ENCODE results near the gene ANKRD30A.
"Not testable (repeated sequence)": the region's sequence is repeated elsewhere in the genome, so short reads cannot be mapped to it uniquely, and the experiment has no call there.

ANKRD30A gene

GRCh38 chr10:37125191-37125732 is at the start of gene ANKRD30A:
Gene ANKRD30A (plus strand): TSS chr10:37125598. CDS start chr10:37125788, 190 bp downstream.
- DNase-seq (ENCODE audit: low read depth), result no peak

DNA sequence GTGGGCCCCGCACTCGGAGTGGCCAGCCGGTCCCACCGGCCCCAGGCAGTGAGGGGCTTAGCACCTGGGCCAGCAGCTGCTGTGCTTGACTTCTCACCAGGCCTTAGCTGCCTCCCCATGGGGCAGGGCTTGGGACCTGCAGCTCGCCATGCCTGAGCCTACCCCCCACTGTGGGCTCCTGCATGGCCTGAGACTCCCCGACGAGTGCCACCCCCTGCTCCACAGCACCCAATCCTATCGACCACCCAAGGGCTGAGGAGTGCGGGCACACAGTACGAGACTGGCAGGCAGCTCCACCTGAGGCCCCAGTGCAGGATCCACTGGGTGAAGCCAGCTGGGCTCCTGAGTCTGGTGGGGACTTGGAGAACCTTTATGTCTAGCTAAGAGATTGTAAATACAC is 49.3 kb upstream of the ANKRD30A start:
- DNase-seq (ENCODE audit: low read depth), result not testable (repeated sequence)

DNA sequence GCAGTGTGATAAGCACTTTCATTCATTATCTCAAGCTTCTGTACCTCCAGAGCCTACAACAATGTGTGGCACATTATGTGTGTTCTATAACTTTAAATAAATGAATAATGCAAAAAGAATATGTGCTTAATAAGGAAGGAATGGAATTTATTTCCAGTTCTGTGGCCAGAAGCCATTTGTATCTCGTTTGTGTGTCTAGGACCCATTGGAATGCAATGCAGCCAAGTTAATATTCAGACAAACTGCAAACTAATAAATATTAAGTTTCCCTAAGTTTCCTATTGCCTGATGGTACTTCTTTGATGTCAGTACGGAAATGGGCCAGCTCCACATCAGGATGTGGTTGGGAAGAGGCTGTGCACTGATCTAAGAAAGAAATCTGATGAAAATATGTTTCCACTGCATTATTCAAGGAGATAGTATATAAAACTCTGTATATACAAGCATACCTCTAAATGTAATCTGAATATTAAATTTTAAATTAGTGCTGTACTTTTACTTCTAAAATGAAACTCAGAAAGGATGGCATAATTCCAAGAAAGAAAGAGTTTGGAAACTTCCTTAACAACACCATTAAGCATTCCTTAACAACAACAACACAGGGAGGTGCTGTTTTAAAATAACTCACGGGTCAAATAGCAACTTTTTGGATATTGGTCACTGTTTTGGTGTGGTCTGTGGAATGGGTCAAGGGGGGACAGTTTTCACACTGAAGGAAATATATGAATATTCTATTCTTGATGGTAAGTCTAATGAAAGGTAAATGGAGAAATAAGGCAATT is 29.4 kb upstream of the ANKRD30A start:
- no peak for DNase-seq (ENCODE audit: low read depth)

GRCh38 chr10:37101261-37101660 is 24.1 kb upstream of the ANKRD30A start:
- DNase-seq (ENCODE audit: low read depth), result no peak

DNA sequence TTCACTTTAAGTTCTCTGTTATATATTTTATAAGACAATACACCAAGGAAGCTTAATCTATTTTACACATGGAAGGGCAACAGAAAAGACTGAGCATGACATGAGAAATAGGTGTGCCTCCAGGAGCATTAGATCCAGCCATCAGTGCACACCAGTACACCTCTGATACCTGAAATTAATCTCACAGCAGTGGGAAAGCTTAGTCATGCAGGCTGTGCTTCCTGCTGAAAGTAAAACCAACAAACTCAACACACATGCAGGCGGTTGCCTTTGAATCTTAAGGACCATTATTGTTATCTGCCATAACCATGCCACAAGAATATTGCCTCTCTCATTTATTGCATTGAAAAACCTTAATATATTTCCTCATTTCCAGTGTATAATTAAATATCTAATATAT is 16.4 kb upstream of the ANKRD30A start:
- no peak for DNase-seq (ENCODE audit: low read depth)

DNA sequence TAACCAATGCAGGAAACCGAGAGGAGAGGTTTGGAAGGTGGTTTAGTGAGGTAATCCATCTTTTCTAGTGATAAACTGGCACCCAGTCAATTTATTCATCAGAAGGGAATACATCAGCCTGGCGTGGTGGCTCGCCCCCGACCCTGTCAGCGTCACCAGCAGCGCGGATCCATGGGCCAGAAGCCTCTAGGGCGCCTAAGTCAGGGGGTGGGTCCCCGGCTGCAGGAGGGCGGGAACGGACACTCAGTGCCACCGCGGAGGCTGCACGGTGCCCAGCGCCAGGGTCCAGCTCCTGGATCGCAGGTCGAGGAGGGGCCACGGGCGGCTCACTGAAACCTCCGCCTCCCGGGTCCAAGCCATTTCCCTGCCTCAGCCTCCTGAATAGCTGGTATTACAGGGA is 866 bp upstream of the ANKRD30A start:
- DNase-seq (ENCODE audit: low read depth), result no peak

DNA sequence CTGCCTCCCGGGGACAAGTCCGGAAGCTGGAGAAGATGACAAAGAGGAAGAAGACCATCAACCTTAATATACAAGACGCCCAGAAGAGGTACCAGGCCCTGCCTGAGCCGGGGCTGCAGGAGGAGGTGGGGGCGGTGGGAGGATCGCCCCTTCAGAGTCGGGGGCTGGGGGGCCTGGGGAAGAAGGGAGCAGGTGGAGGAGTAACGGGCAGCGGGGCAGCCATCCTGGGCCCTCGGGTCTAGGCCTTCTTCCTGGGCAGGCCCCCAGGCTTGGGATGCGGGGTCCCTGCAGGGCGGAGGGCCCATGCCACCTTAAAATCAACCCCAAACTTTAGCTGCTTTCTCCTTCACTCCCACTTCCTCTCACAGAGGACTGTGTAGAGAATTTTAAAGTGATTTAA is 523 bp downstream of the ANKRD30A start:
- DNase-seq (ENCODE audit: low read depth), result no peak

DNA sequence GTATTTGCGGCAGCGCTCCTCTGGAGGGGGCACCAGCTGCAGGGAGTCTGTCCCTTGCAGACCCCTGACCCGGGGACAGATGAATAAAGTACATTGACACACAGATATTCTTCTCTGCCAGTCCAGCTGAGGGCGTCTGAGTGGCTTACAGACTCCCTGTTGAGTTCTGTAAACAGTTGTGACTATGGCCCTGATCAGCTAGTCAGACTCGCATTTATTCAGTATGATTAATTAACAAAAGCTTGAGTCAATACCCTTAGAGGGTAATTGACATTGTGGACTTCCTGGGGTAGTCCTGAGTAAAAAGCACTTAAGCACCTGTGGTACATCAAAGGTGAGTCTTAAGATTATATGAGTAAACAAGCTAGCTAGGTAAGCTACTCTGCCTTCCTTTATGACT is 21.0 kb downstream of the ANKRD30A start:
- DNase-seq (ENCODE audit: low read depth), result no peak

DNA sequence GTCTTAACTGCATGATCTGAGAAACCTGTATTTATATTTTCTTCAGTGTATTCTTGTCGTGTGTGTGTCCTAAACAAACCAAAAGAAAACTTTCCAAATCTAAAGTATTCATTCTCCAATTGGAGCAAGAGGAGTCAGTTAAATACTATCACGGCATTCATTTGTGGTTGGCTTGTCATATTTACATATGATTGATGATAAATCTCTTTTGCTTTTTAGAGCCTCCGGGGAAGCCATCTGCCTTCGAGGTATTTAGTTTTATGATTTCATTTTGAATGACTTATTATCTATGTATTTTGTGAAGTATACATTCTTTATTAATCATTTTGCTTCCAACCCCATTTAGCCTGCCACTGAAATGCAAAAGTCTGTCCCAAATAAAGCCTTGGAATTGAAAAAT is 37.0 kb downstream of the ANKRD30A start:
- not testable (repeated sequence) for DNase-seq (ENCODE audit: low read depth)

DNA sequence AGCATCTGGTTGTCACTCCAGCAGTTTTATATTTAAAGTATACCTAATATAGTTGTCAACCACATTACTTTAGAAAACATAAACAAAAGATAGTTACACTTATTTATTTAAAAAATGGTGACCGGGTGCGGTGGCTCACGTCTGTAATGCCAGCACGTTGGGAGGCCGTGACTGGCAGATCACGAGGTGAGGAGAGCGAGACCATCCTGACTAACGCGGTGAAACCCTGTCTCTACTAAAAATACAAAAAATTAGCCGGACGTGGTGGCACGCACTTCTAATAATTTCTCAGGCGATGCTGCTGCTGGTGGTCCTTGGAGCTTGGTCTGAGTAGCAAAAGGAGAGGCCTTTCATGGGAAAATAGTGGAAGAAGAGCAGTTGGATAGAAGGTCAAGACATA is 46.5 kb downstream of the ANKRD30A start:
- DNase-seq (ENCODE audit: low read depth), result not testable (repeated sequence)

- DNase-seq (ENCODE audit: low read depth), result not testable (repeated sequence)
These were observed 52.9 kb downstream of the ANKRD30A start for GRCh38 chr10:37178296-37178695.

DNA sequence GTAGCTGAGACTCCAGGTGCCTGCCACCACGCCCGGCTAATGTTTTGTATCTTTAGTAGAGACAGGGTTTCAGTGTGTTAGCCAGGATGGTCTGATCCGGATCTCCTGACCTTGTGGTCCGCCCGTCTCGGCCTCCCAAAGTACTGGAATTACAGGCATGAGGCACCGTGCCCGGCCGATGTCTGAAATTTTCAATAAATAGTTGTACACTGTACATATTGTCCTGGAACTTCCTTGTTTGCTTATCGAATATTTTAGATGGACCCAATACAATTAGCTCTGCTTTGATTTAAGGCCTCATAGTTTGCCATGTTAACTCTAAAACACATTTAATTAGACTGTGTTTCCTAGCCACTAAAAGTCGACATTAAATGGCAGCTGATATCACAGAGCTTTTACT is 57.3 kb downstream of the ANKRD30A start:
- not testable (repeated sequence) for DNase-seq (ENCODE audit: low read depth)

DNA sequence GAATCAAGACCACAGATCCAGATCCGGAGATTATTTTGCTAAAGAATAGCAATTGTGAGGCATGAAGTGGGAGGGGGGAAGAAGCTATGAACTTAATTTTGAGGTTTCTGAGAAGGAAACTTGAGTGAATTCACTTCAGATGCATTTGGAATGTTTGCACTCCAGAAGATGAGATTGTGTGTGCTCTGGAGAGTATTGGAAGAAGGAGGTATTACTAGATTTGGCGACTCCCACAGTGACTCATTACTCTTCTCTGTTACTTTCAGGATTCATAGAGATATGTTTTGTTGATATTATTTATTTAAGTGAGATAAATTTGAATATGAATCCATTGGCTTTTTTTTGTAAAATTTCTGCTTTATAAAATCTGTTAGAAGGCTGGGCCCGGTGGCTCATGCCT is 80.7 kb downstream of the ANKRD30A start:
- no peak for DNase-seq (ENCODE audit: low read depth)

DNA sequence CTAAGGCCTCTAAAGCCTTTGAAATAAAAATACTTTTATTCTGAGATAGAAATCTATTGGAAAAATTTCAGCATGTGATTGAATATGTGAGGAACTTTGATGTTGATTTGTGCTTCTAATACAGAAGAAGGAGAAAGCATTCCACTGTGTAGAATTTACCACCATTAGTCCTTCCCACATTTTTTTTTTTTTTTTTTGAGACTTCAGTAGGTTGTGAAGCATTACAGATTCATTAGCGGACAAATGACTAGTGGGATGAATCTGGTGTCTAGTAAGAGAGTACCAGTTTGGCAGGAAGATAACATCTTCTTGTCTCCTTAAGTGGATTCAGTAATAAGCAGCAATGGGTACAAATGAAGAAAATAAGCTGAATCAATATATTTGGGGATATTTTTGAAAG is 95.5 kb downstream of the ANKRD30A start:
- DNase-seq (ENCODE audit: low read depth), result no peak

DNA sequence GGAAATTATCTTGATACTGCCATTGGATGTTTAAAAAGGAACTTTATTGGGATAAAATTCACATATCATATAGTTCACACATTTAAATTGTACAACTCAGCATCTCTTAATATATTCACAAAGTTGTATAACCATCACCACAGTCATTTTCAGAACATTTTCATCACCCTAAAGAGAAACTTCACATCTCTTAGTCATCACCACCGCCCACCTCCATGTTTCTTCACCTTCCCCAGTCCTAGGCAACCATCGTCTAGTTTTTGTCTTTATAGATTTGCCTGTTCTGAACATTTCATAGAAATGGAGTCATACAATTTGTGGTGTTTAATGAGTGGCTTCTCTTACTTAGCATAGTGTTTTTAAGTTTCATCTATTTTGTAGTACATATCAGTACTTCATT is 96.6 kb downstream of the ANKRD30A start:
- no peak for DNase-seq (ENCODE audit: low read depth)

DNA sequence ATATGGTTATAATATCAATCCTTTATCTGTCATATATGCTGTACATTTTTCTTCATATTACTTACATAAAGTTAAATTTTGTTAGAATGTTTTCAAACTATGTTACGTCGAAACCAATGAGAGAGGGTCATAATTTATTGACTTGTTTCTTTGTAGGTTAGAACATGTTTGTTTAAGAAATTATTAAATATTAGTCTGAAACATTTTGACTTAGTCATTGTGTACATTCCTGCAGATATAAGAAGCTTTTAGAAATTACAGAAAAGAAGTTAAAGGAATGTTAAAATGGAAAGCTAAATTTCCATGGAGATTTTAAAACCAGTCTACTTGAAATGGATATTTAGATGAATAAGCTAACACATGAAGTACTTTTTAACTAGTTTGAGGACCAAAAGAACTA is 99.8 kb downstream of the ANKRD30A start:
- no peak for DNase-seq (ENCODE audit: low read depth)

DNA sequence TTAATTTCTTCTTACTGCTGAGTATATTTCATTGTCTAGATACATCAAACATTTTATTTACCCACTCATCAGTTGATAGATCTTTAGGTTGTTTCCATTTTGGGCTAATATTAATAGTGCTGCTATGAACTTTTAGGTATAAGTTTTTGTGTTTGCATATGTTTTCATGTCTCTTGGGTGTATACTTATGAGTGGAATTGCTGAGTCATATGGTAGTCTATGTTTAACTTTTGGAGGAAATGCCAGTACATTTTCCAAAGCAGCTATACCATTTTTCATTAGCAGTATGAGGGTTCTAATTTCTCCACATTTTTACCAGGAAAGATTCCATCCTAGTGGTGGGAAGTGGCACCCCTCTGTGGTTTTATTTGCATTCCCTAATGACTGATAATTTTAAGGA is 101.1 kb downstream of the ANKRD30A start:
- DNase-seq (ENCODE audit: low read depth), result no peak

DNA sequence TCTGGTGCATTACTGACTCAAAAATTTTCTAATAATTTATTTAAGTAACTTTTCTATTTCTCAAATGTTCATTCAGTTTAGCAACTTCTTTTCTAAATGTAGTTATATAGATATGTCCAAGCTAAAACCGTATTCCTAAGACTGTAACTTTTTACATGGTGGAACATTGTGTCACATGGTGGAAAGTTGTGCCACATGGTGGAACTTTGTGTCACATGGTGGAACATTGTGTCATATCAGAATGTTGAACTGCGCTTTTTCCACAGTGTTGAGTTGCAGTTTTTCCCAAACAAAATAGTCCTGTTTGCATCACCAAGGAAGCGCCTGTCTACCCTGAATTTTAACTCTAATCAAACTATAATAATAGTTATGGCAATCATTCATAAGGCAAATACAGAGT is 109.3 kb downstream of the ANKRD30A start:
- no peak for DNase-seq (ENCODE audit: low read depth)

DNA sequence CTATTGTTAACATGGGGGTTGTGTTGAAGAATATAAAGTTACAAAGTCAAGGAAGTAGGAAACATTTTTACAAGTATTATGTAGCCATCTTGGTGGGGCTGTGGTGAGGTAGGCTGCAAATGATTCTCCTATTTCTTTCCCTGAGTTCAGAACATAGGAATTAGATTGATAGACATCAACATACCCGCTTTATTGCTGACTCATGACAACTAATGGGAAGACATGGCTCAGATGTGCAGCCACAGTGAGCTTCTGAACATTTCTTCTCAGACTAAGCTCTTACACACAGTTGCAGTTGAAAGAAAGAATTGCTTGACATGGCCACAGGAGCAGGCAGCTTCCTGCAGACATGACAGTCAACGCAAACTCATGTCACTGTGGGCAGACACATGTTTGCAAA is 110.7 kb downstream of the ANKRD30A start:
- DNase-seq (ENCODE audit: low read depth), result no peak

GRCh38 chr10:37240223-37240622 is 114.8 kb downstream of the ANKRD30A start:
- no peak for DNase-seq (ENCODE audit: low read depth)

- DNase-seq (ENCODE audit: low read depth), result no peak
These were observed 121.2 kb downstream of the ANKRD30A start for GRCh38 chr10:37246637-37247036.

DNA sequence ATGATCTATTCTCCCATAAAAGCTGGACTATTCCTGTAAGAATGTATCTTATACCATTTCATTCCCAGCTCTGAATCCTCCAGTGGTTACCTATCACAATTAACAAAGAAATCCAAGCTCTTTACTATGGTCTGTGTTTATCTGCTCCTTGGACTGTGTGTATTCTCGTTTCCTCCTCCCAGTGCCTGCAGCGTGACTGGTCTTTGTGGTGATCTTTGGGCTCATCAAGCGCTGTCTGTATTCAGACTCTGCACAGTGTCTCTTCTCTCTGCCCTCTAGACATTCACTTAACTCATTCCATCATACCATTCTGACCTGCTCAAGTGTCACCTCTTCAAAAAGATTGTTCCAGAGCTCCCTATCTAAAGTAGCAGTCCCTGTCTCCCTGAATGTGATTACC is 130.4 kb downstream of the ANKRD30A start:
- DNase-seq (ENCODE audit: low read depth), result not testable (repeated sequence)

DNA sequence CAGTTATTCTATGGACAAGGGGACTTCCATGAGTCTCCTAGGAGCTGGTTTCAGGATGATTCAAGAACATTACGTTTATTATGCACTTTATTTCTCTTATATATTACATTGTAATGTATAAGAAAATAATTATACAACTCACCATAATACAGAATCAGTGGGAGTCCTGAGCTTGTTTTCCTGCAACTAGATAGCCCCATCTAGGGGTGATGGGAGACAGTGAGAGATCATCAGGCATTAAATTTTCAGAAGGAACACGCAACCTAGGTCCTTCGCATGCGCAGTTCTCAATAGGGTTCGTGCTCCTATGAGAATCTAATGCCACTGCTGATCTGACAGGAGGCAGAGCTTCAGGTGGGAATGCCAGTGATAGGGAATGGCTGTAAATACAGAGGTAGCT is 137.9 kb downstream of the ANKRD30A start:
- DNase-seq (ENCODE audit: low read depth), result no peak

GRCh38 chr10:37268266-37268665 is 142.9 kb downstream of the ANKRD30A start:
- DNase-seq (ENCODE audit: low read depth), result no peak
